GM12865 (cell line): ENCODE data around the gene CHID1.

Source experiments
- DNase-seq: peaks from one replicate; pipeline ENCODE4 v3.0.0; 2010; ENCODE audit warnings: low read depth
- H3K4me3 ChIP-seq: 2 replicates; pipeline ENCODE4 v1.5.1; 2011; ENCODE audit warnings: mild to moderate bottlenecking, low read depth, low read length, control low read depth
- CTCF ChIP-seq: IDR thresholded peaks from 2 replicates; pipeline ENCODE4 v1.5.1; 2011; ENCODE audit warnings: low read length, control low read depth, low read depth, inconsistent platforms; ENCODE audit not compliant: insufficient read depth; ENCODE audit errors: missing control alignments

CHID1 gene

GRCh38 chr11:837990-838307 lies 72.7 kb downstream of the CHID1 start:
- H3K4me3 ChIP-seq = no peak overlapping the region
- no peak for DNase-seq
- no peak for TF ChIP-seq CTCF

- no peak for DNase-seq
- no peak for TF ChIP-seq CTCF
Measured at GRCh38 chr11:837189-837989, 73.2 kb downstream of the CHID1 start.

GRCh38 chr11:836700-837099 lies 73.9 kb downstream of the CHID1 start:
- no peak overlapping the region for H3K4me3 ChIP-seq
- no peak for TF ChIP-seq CTCF
- DNase-seq = no peak

More at GRCh38 chr11:837189-837989, 73.2 kb downstream of the CHID1 start:
- H3K4me3 ChIP-seq = no peak overlapping the region

- DNase-seq = no peak
- no peak overlapping the region for H3K4me3 ChIP-seq
- no peak for TF ChIP-seq CTCF
Measured at GRCh38 chr11:836274-836673, 74.3 kb downstream of the CHID1 start.

- DNase-seq = no peak
- TF ChIP-seq CTCF = no peak
- no peak overlapping the region for H3K4me3 ChIP-seq
Measured at GRCh38 chr11:834371-835316, 76.0 kb downstream of the CHID1 start.

GRCh38 chr11:833849-834311 lies 76.7 kb downstream of the CHID1 start:
- DNase-seq = no peak
- TF ChIP-seq CTCF = no peak
- H3K4me3 ChIP-seq = peak overlapping the region; percentile 61
